Upper lobe of left lung (tissue), 6 donors: ENCODE measurements around the gene EML5. TPM values are rescaled to one million over a fixed set of nuclear protein-coding genes. Genes with fewer than 3 reads are reported as not detected.

Source experiments
- ATAC-seq, 2 donors: fragments of 200-7000 bp; cut with Tn5 transposase; one replicate each; pipeline ENCODE4 v1.9.1; 2022; ENCODE audit warnings: mild to moderate bottlenecking in 2 of 2, moderate library complexity in 2 of 2; ENCODE audit not compliant: low FRiP score in 2 of 2
- DNase-seq, 2 donors: peaks; one replicate each; pipeline ENCODE4 v3.0.0-alpha.2; 2019 to 2020
- H3K27ac ChIP-seq, 4 donors: fragments of 200-600 bp; sonication (generic); one replicate each; pipeline ENCODE4 v1.5.1; 2016 to 2019
- H3K27me3 ChIP-seq, 4 donors: fragments of 200-600 bp; sonication (generic); one replicate each; pipeline ENCODE4 v1.5.1; 2017 to 2019
- H3K36me3 ChIP-seq, 4 donors: fragments of 200-600 bp; sonication (generic); one replicate each; pipeline ENCODE4 v1.5.1; 2016 to 2019
- H3K4me1 ChIP-seq, 4 donors: fragments of 200-600 bp; sonication (generic); one replicate each; pipeline ENCODE4 v1.5.1; 2018 to 2019
- H3K4me3 ChIP-seq, 4 donors: fragments of 200-600 bp; sonication (generic); one replicate each; pipeline ENCODE4 v1.5.1; 2017 to 2019; ENCODE audit warnings: mild to moderate bottlenecking in 2 of 4, moderate library complexity in 1 of 4
- H3K9me3 ChIP-seq, 4 donors: fragments of 200-600 bp; sonication (generic); one replicate each; pipeline ENCODE4 v1.5.1; 2018 to 2019
- EP300 ChIP-seq, 4 donors: sonication (generic); formaldehyde crosslinking; IDR thresholded peaks; one replicate each; pipeline ENCODE4 v1.5.1; 2017; ENCODE audit warnings: antibody characterized with exemption in 4 of 4, control low read depth in 2 of 4
- POLR2A ChIP-seq, 4 donors: fragments of 450-650 bp; IDR thresholded peaks; one replicate each; pipeline ENCODE4 v1.5.1; 2016 to 2017; ENCODE audit warnings: antibody characterized with exemption in 4 of 4, mild to moderate bottlenecking in 2 of 4
- POLR2AphosphoS5 ChIP-seq, 2 donors: sonication (generic); formaldehyde crosslinking; IDR thresholded peaks; one replicate each; pipeline ENCODE4 v1.5.1; 2017; ENCODE audit warnings: antibody characterized with exemption in 2 of 2
- WGBS, 2 donors: methylation state at CpG; one replicate each; pipeline ENCODE4 v1.1.5; 2017 to 2018; 5-methylcytosine and 5-hydroxymethylcytosine counted together
- total RNA-seq, 6 donors: library from RNA; depleted of rRNA in 4 of 6; stranded (reverse); fragments of >200 nt in 4 of 6; gene quantifications; one replicate each; pipeline versions ENCODE4 v1.1.0 to v1.2.1, GENCODE V29; 2016 to 2021
- TF ChIP-seq, protein P1 (sequence below), 6 experiments: fragments of 450-650 bp in 4 of 6; fragments of 200-600 bp in 2 of 6; sonication (generic) in 2 of 6; IDR thresholded peaks; one replicate each; pipeline ENCODE4 v1.5.1; 2016 to 2019; ENCODE audit warnings: antibody characterized with exemption in 6 of 6
- donor health status: DM: no; HTN: no; CAD: no; lungs with moderate emphysema.
- donor health status: DM: no; HTN: yes; CAD: no; lungs with severe emphysema.

EML5 gene
- total RNA-seq, 6 donors from 2014 or later: 0.98 to 10.5 (median 3.3) TPM

DNA sequence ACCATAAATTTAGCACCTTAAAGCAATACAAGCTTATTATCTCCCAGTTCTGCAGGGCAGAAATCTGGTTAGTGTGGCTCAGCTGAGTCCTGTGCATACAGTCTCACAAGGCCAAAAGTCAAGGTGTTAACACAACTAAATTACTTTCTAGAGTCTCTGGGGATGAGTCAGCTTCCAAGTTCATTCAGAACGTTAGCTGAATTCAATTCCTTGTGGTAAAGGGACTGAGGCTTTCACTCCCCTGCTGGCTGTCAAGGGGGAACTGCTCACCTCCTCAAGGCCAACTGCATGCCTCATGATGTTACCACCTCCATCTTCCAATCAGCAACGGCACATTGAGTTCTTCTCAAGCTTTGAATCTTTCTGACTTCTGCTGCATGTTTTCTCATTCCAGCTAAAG is 27.6 kb downstream of the EML5 start:
- Histone ChIP-seq H3K4me1 (no peaks in the 10 kb centered on the region), H3K27me3 (no peaks in the 10 kb centered on the region), H3K4me3 (no peak overlapping the region), H3K36me3 (no peaks in the 10 kb centered on the region), H3K9me3 (peaks cover 0 to 12% (median 11%) of the 10 kb centered on the region in 4 donors), H3K27ac (no peak overlapping the region)
- no peak for TF ChIP-seq EP300 (IDR thresholded peaks at IDR 0.05)
- 72 to 73% methylated on average over 2 of the region's 2 CpGs for WGBS, 2 donors
- ATAC-seq (no peak), DNase-seq (no peak)

DNA sequence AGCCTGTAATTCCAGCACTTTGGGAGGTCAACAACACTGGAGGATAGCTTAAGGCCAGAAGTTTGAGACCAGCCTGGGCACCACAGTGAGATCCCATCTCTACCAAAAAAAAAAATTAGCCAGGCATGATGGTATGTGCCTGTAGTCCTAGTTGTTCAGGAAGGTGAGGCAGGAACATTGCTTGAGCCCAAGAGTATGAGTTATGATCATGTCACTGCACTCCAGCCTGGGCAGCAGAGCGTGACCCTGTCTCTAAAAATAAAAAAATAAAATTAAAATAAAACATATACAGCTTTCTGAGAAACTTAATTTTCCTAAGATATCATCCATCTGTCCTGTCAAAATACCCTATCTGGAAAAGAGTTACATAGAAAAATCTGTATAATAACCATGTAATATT is 38.9 kb downstream of the EML5 start:
- 89 to 94% methylated on average over 1 of the region's 1 CpG for WGBS, 2 donors
- Histone ChIP-seq H3K9me3 (no peaks in the 10 kb centered on the region), H3K4me3 (no peak overlapping the region), H3K4me1 (no peaks in the 10 kb centered on the region), H3K27ac (no peak overlapping the region), H3K27me3 (no peaks in the 10 kb centered on the region), H3K36me3 (no peaks in the 10 kb centered on the region)
- ATAC-seq (no peak), DNase-seq (no peak)
- TF ChIP-seq EP300 (IDR thresholded peaks at IDR 0.05) (no peak), POLR2A (IDR thresholded peaks at IDR 0.05) (no peak), POLR2AphosphoS5 (IDR thresholded peaks at IDR 0.05) (no peak)
- TF ChIP-seq, protein P1, sequence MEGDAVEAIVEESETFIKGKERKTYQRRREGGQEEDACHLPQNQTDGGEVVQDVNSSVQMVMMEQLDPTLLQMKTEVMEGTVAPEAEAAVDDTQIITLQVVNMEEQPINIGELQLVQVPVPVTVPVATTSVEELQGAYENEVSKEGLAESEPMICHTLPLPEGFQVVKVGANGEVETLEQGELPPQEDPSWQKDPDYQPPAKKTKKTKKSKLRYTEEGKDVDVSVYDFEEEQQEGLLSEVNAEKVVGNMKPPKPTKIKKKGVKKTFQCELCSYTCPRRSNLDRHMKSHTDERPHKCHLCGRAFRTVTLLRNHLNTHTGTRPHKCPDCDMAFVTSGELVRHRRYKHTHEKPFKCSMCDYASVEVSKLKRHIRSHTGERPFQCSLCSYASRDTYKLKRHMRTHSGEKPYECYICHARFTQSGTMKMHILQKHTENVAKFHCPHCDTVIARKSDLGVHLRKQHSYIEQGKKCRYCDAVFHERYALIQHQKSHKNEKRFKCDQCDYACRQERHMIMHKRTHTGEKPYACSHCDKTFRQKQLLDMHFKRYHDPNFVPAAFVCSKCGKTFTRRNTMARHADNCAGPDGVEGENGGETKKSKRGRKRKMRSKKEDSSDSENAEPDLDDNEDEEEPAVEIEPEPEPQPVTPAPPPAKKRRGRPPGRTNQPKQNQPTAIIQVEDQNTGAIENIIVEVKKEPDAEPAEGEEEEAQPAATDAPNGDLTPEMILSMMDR (IDR thresholded peaks at IDR 0.05): no peak

DNA sequence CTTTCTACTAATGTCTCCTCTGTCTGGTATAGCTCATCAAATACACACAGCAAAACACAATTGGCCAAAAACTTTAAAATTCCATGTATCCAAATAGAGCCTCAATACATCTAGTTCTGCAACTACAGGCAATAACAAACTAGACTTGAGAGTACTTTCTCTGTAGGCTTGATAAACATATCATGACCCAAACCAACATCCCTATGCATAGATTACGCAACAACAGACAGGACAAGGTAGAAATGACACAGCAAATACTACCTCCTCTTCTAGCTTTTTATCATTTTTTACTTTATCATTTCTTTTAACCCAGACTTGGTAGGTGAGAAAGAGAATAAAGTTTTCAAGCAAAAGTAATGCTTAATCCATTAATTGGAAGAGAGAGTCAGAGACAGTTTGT is 41.8 kb downstream of the EML5 start:
- TF ChIP-seq EP300 (IDR thresholded peaks at IDR 0.05): no peak
- Histone ChIP-seq H3K36me3 (no peaks in the 10 kb centered on the region), H3K4me3 (no peak overlapping the region), H3K4me1 (no peaks in the 10 kb centered on the region), H3K27ac (no peak overlapping the region), H3K9me3 (no peaks in the 10 kb centered on the region), H3K27me3 (no peaks in the 10 kb centered on the region)
- ATAC-seq (no peak), DNase-seq (no peak)
- WGBS, 2 donors: 89 to 92% methylated on average over 1 of the region's 1 CpG

- H3K36me3 ChIP-seq: no peaks in the 10 kb centered on the region
- DNase-seq (no peak), ATAC-seq (no peak)
- no peak overlapping the region for H3K4me3 ChIP-seq
- WGBS, 2 donors: 86 to 87% methylated on average over 1 of the region's 1 CpG
- no peaks in the 10 kb centered on the region for H3K27me3 ChIP-seq
- H3K27ac ChIP-seq: no peak overlapping the region
- H3K9me3 ChIP-seq: no peaks in the 10 kb centered on the region
- TF ChIP-seq, protein P1 (IDR thresholded peaks at IDR 0.05): no peak
- TF ChIP-seq POLR2A (IDR thresholded peaks at IDR 0.05) (no peak), POLR2AphosphoS5 (IDR thresholded peaks at IDR 0.05) (no peak), EP300 (IDR thresholded peaks at IDR 0.05) (no peak)
- H3K4me1 ChIP-seq: no peaks in the 10 kb centered on the region
Observed at GRCh38 chr14:88750413-88750812, 42.3 kb downstream of the EML5 start.

DNA sequence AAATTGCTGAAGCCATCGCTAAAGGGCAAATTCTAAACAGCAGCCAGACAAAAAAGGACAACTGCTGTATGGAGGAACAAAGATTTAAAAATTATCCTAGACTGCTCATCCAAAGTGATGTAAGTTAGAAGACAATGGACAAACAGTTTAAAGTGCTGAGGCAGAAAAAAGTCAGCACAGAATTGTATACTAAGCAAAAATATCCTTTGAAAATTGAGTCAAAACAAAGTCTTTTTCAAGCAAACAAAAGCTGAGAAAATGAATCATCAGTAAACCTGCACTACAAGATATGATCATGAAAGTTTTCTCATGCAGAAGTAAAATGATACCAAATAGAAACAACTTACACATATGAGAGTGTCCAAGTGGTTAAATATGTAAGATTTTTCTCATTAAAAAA is 43.6 kb downstream of the EML5 start:
- TF ChIP-seq, protein P1 (IDR thresholded peaks at IDR 0.05): no peak
- TF ChIP-seq EP300 (IDR thresholded peaks at IDR 0.05) (no peak), POLR2A (IDR thresholded peaks at IDR 0.05) (no peak), POLR2AphosphoS5 (IDR thresholded peaks at IDR 0.05) (no peak)
- H3K36me3 ChIP-seq: no peaks in the 10 kb centered on the region
- H3K4me1 ChIP-seq: no peaks in the 10 kb centered on the region
- no peaks in the 10 kb centered on the region for H3K27me3 ChIP-seq
- 68 to 70% methylated on average over 1 of the region's 1 CpG for WGBS, 2 donors
- DNase-seq: no peak
- no peak overlapping the region for H3K4me3 ChIP-seq
- no peak overlapping the region for H3K27ac ChIP-seq
- ATAC-seq: no peak
- H3K9me3 ChIP-seq: no peaks in the 10 kb centered on the region

DNA sequence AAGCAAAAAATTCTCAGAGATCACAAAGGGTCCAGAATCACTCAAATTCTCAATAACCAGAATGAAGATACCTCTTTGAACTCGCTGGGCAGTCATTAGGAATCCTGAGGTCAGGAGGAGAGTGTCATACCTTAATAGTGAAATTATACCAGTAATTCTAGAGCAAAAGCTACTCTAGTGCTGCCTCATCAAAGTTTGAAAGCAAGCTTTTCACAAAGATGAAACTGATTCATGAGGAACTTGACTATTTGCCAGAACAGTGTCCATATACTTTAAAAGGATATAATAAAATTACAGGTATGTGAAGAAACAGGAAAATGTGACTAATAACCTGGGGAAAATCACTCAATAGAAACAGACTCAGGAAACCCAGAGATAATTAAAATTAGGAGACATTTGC is 44.5 kb downstream of the EML5 start:
- H3K4me1 ChIP-seq: no peaks in the 10 kb centered on the region
- TF ChIP-seq, protein P1 (IDR thresholded peaks at IDR 0.05): no peak
- TF ChIP-seq EP300 (IDR thresholded peaks at IDR 0.05) (no peak), POLR2AphosphoS5 (IDR thresholded peaks at IDR 0.05) (no peak), POLR2A (IDR thresholded peaks at IDR 0.05) (no peak)
- ATAC-seq (no peak), DNase-seq (no peak)
- no peaks in the 10 kb centered on the region for H3K27me3 ChIP-seq
- H3K9me3 ChIP-seq: no peaks in the 10 kb centered on the region
- H3K4me3 ChIP-seq: no peak overlapping the region
- 72 to 83% methylated on average over 1 of the region's 1 CpG for WGBS, 2 donors
- H3K27ac ChIP-seq: no peak overlapping the region
- H3K36me3 ChIP-seq: no peaks in the 10 kb centered on the region
